ENCODE data around the gene LIMCH1.
"Not testable (repeated sequence)": the region's sequence is repeated elsewhere in the genome, so short reads cannot be mapped to it uniquely, and the experiment has no call there.

The LIMCH1 gene, protein sequence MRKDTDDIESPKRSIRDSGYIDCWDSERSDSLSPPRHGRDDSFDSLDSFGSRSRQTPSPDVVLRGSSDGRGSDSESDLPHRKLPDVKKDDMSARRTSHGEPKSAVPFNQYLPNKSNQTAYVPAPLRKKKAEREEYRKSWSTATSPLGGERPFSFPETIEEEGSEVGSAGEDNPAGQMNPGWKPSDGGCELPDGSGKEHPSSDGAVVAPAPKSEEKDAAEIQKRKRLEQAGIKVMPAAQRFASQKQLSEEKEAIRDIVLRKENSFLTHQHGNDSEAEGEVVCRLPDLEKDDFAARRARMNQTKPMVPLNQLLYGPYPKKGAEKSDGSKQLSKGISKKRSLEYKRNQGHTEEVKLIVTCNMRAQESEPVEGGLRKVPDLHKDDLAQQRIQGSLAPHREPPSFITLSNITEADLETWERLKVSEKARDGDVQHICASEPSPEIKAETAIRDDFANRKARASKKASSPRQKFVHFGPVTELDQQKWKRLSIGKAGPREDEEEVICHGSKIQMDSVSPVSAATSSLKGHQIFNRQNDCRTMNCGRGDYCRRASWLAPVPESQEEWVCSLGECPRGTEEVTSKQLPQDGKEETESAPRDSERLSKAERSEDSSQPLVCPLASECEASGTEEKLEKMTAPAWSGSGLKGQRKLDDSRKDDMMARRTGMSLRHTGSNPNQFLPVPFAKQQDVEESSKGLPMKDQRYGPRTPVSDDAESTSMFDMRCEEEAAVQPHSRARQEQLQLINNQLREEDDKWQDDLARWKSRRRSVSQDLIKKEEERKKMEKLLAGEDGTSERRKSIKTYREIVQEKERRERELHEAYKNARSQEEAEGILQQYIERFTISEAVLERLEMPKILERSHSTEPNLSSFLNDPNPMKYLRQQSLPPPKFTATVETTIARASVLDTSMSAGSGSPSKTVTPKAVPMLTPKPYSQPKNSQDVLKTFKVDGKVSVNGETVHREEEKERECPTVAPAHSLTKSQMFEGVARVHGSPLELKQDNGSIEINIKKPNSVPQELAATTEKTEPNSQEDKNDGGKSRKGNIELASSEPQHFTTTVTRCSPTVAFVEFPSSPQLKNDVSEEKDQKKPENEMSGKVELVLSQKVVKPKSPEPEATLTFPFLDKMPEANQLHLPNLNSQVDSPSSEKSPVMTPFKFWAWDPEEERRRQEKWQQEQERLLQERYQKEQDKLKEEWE (N-terminal part only)

DNA sequence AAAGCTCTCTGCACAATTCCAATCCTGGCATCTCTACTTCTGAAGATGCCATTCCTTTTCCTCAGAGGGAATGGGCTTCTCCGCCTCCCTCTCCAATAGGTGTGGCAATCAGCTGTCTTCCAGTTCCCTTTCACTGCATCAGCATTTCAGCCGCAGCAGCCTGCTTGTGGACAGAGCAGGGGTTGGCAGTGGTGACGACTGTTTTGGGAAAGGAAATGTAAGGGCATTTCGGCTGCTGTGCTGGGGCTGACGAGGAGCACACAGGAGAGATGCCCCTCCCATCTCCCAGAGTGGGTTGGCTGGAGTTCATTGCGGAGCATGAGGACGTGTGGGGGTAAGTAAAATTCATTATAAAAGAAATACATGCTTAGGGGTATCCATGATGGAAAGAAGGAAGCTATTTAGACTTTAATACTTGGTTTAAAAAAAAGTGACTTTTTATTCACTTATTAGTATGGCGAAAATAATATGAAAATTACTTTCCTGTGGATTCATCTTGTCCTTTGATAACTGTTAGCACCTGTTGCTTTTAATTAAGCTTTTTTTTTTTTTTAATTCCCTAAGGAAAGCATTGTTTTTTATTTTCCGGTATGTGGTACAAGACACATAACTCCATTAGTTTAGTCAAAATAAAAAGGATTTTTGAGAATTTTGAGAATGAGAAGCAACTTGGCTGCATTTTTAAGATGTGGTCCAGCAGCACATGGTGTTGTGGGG, at the start of gene LIMCH1:
TSS of gene LIMCH1 (plus strand) at position 141 of the 717 bp plus-strand sequence. CDS start 67,839 bp downstream, outside the sequence.
- no peak for DNase-seq

DNA sequence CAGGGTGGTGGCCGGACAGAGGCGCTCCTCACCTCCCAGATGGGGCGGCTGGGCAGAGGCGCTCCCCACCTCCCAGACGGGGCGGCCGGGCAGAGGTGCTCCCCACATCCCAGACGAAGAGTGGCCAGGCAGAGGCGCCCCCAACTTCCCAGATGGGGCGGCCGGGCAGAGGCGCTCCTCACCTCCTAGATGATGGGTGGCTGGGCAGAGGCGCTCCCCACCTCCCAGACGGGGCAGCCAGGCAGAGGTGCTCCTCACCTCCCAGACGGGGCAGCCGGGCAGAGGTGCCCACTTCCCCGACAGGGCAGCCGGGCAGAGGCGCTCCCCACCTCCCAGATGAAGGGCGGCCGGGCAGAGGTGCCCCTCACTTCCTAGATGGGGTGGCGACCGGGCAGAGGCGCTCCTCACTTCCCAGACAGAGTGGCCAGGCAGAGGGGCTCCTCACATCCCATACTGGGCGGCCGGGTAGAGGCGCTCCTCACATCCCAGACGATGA, 46.8 kb upstream of the LIMCH1 start:
- not testable (repeated sequence) for DNase-seq

DNA sequence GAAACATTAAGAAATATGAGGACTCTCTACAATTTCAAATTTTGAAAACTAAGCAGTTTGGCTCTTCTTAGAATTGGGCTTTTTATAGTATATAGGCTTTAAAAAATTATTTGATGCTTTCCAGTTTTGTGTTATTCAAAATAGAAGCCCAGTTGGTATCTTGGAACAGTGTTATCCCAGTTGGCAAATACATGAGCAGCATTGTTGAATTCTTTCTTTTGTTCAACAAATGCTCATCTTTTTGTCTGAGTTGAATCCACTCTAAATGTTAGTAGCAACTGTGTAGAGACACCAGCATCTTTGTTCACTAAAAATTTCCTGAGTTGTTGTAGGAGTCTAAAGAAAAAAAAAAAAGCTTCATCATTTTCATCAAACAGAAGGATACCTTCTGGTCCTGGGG, 41.0 kb upstream of the LIMCH1 start:
- DNase-seq = no peak

DNA sequence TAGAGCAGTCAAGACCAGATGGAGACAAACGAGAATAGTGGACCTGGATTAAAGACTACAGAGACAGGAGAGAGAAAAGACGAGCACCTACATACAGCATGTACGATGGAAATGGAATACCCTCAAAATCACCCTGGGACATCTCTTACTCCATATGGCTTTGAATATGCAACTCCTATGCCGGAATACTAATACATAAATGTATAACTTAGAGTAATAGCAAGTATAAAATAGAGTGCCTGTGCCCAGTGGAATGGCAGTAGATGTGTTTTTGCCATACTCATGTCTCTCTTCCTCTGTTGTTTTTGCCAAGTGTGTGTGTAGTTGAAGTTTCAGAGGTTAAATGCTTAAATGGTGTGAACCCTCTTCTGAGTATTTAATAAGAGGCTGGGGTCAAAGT, 39.8 kb upstream of the LIMCH1 start:
- no peak for DNase-seq

DNA sequence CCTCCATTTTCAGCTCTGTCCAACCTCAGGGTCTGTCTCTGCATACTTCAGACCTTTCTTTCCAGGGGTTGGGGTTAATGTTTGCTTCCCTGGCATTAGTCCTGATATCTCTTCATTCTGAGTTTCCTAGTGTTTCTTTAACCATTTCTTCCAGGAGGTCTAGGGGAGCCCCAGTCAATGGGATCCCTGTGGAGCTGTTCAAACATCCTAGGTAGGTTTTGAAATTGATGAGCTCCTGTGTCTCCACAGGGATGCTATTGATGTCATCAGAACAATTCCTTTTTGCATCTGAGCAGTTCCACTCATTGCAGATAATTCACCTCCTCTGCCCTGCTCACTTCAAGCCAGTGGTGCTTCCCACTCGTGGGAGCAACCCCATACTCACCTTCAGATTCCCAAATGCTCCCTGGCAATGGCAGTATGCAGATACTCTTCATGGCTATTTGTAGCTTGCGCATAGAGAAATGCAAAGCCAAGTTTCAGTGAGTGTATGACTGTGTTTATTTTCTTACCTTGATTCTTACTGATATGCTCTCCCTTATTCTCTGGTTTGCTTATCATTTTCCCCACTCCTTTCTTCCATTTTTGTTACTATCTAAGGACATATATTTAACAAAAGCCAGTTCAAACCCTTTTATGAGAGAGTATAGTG, 33.7 kb upstream of the LIMCH1 start:
- DNase-seq = no peak

DNA sequence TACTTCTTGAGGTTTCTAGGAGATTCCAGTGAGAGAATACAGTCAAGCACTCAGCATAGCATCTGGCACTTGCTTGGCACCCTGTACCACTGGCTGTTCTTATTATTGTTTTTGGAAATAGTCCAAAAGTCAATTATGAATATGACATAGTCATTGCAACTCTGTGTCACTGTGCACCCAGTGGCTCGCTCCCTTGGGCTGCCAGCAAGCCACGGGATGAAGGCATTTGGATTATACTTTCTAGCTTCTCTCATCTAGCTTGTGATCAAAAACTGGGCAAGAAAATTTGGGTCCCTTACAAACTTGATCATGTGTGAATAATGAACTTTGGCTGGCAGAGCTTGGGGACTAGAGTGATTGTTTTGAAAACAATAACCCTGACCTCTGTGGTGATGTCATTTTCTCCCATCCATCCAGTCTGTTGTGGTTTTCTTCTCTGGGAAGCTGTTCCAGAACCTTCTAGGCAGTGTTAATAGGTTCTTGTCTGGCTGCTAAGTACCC, 32.7 kb upstream of the LIMCH1 start:
- DNase-seq = peak; percentile 13

DNA sequence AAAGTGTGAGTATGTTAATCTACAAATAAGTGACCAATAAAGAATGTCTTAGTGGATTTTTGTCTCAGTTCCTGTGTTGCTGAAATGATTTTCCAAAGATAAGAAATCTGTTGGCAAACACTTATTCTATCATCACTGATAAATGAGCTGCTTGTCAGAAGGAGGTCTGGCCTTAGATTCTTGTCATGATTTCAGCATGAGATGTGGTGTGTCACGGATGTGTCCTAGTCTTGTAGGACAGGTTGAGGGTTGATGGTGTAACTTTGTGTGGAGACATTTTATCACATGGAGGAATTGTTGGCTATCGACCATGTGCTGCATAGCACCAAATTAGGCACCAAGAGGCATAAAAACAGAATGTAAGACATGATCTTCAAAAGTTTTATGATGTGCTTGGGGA, 31.8 kb upstream of the LIMCH1 start:
- DNase-seq = peak; percentile 76

DNA sequence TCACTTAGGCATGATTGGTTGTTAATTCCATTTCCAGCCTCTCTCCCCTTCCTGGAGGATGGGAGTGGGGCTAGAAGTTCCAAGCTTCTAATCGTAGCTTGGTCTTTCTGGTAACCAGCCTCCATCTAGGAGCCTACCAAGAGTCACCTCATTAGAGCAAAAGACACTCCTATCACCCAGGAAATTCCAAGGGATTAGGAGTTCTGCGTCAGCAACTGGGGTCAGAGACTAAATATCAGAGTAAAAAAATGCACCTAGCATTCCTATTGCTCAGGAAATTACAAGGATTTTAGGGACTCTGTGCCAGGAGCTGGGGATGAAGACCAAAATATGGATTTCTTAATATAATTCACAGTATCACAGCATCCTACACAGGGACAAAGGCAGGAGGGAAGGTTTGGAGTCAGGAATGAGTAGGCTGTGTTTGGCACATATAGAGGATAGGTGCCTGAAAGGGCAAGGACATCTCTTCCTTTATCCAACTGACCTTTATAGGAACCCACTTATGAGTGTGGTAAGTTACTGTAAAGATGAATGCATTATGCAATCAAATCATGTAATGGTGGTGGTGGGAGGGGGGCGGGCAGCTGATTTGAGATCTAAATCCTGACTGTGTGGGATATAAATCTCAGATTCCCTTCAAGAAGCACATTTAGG, 30.5 kb upstream of the LIMCH1 start:
- DNase-seq = peak; percentile 74

DNA sequence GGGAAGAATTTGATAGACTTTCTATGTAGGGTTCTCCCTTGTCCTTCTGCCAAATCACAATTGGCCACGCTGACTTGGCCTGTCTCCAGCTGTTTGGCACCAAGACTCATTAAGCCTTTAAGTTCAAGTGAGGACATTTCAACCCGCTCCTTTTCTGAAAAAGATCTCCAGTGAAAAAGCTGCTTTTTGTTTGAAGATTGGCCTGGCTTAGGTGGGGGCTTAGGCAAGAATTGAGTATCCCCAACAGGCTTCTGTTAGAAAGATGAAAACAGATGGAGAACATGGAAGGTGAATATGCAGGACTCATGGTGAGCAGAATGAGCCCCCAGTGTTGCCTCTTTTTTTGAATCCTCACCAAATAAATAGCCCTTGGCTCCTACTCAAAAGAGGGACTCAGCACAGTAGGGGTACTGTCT, 28.5 kb upstream of the LIMCH1 start:
- DNase-seq = no peak

DNA sequence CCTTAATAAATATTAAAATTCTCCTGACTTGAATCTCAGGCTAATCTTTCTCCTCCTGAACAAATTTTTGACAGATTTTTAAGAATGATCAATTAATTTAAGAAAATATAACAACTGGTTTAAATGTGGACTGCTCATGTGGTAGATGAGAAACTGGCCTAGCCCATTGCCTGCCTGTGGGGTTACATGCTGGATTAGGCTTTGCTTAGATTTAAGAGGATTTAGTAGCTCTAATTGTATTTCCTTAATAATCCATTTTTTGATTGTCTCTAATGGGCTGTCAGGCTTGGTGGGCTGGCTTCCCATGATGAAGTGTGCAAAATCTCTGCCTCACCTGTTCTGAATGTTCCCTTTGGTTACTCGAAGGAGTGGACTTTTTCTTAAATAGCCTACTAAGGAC, 27.8 kb upstream of the LIMCH1 start:
- no peak for DNase-seq

DNA sequence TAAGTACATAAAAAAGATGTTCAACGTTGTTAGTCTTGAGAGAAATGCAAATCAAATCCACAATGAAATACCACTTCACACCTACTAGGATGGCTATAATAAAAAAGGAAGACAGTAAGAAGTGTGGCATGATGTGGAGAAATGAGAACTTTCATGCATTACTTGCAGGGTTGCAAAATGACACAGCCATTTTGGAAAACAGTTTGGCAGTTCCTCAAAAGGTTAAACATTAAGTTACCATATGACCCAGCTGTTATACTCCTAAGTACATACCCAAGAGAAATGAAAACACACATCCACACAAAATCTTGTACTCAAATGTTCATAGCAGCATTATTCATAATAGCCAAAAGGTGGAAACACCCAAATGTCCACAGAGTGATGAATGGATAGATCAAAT, 25.8 kb upstream of the LIMCH1 start:
- DNase-seq = no peak

DNA sequence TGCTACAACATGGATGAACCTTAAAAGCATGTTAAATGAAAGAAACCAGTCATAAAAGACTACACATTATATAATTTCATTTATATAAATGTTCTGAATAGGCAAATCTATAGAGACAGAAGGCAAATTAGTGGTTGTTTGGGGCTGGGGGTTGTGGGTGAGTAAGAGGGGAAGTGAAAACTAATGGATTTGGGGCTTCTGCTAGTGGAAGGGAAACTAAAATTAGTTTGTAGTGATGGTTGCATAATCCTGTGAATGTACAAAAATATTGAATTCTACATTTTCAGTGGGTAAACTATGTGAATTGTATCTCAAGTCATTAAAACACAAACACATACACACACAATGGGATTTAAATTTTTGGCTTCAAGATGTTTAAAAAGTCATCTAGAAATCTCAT, 25.4 kb upstream of the LIMCH1 start:
- DNase-seq = no peak

DNA sequence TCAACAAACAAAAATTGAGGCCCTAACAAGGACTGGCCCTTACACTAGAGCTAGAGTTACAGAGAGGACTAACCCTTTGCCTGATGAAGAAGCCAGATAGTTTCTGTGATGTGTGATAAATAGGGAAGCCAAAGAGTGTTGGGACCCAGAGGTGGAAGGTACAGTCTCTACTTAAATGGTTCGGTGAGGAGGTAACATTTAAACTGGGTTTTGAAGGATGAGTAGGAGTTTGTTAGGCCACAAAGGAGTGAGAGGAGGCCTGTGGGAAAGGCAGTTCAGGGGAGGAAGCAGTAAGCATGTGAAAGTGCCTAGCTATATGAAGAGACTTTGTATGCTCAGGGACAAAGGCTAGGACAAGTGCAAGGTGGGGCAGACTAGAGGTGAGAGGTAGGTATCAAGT, 23.8 kb upstream of the LIMCH1 start:
- no peak for DNase-seq

DNA sequence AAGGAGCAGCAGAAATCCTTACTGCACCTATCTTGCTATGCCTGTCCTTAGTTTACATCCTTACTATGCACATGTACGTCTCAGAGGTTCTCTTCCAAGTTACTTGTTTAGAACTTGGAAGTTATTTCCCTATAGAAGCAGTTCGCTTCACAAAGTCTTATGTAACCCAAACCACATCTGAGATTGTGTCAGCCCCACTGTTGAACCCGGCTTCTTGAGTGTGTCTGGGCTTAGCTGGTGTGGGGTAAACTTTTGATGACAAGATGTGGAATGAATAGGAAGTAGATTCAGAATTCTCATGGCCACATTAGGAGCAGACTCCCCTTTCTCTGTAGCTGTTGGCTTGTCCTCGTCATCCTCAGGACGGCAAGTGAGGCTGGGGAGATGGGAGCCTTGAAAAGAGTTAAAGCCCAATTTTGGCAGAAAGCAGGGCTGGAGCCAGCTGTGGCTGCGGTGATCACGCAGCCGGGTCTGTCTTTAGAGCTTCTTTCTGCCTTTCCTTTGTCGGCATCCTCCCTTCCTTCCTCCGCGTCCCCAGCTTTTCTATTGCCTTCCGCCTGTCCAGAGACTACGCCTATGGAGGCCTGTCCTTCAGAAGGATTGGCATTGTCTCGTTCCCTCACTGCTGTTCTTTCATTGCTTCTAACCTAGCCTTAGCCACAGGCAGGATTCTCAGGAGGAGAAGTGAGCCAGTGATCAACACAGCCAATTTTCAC, 23.0 kb upstream of the LIMCH1 start:
- no peak for DNase-seq

DNA sequence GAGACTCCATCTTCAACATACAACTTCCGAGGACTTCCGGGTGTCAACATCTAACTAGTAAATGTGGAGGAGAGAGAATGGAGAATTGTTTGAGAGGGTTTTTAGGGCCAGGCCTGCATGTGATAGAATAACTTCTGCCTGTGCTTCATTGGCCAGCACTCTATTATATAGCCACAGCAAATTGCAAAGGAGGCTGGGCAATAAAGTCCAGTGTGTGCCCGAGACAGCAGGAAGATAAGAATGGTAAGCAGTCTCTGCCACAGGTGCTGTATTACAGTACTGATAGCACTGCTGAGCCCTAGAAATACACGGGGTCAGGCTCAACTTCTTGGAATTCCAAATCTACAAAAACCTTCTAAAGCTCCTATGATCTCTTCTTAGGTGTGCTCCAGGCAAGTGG, 20.8 kb upstream of the LIMCH1 start:
- DNase-seq = no peak

DNA sequence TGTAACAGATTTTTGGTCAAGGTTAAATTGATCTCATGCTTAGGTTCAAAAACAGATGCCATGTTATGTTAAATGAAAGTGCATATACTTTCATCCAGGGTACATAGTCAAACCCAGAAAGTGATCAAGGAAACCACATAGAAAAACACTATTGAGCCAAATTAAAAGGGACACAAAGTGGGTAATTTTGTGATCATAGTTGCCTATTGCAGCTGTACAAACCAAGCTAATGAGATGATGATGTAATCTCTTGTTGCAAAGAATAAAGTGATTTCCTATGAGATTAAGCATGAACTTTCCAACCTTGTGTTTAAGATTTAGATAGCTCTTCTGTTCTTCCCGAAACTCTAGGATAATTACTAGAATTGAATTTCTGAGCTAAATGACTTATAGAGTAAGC, 20.2 kb upstream of the LIMCH1 start:
- no peak for DNase-seq

DNA sequence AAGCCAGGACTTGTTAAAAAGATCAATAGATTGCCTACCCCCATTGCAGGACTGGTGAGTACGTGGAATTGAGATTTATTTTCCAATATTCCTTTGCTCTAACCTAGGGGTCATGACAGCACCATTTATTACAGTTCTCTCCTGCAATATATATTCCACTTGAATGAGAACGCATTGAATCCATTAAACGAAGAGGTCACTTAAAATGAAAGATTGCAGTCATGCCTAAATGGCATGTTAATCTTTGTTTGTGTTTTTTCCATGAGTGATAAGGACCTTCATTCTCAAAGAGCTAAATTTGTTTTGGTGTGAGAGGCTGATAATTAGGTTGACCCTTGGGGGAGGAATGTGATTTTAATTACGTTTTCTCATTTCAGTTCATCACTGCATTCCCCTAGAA, 13.5 kb upstream of the LIMCH1 start:
- no peak for DNase-seq

DNA sequence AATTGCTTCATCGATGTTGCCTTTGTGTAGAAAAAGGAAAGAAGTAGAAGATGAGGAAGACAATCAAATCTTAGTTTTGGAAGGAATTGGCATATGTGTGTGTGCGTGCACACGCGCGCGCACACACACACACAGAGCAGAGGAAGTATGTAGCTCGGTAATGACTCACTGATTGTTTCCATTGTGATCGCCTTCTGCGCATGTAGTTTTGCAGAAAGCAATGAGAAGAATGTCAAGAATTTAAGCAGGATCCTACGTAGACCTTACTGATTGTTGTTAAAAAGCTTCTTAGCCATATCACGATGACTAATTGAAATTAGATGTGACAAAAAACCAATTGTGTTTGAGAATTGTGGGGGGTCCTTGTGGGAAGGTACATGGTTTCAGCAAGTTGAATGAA, 12.8 kb upstream of the LIMCH1 start:
- DNase-seq = peak; percentile 96

DNA sequence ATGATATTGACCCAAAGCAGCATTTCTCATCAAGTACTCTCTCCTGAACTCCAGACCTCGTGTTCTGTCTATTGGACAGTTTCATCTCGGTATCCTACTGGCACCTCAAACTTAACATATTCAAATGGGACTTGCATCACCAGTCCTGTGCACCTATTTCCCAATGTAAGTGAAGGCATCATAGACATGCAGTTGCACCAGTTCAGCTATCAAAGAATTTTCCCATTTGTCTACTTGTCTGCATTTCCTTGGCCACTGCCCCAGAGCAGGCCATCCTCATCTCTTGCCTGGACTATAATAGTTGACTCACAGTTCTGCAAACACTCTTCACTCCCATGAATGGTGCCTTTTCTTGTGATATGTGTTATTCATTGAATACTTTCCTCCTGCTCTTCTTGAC, 11.3 kb upstream of the LIMCH1 start:
- DNase-seq = peak; percentile 28

DNA sequence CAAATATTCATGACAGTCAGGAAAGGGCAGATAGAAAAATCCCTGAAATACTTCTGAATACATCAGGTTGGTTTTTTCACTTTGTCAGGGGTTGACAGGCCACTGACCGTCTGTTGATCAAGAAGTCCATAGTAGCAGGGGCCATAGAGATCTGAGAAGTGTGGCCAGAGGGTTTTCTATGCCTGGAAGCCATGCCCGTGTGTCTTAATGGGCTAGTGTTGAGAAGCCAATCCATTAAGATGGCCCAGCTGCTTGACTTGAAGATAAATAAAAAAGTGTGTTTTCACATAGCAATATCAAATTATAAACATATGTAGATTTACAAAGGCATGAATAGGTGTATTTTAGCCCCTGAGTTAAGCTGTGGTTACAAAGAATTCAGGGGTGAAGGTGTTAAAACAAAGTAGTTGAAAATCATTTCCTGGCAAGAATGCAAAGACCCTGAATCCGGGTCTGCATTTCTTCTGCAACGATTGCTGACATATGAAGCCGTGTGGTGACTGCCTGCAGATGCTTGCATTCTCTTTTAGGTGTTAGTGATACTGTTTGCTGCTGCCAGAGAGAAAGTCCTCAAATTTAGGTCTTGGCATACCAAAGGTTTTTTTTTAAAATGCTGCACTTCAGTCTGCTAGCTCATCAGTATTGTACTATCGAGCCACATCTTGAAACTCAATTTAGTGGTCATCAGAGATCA, 9.3 kb upstream of the LIMCH1 start:
- peak; percentile 21 for DNase-seq
